Skeletal muscle satellite cell (primary cell): ENCODE data around the gene EPPIN. TPM values are rescaled to one million over a fixed set of nuclear protein-coding genes. Genes with fewer than 3 reads are reported as not detected.
"Not testable (repeated sequence)": the region's sequence is repeated elsewhere in the genome, so short reads cannot be mapped to it uniquely, and the experiment has no call there.

Source experiments
- H3K27me3 ChIP-seq: 2 replicates; pipeline ENCODE4 v1.7.0; 2013; ENCODE audit warnings: low read length; ENCODE audit not compliant: control insufficient read depth, insufficient read depth
- H3K36me3 ChIP-seq: 2 replicates; pipeline ENCODE4 v1.7.0; 2013; ENCODE audit warnings: mild to moderate bottlenecking, control low read depth, low read length; ENCODE audit not compliant: insufficient read depth
- H3K4me1 ChIP-seq: 2 replicates; pipeline ENCODE4 v1.7.0; 2013; ENCODE audit warnings: low read length; ENCODE audit not compliant: control insufficient read depth, insufficient read depth
- H3K4me2 ChIP-seq: 2 replicates; pipeline ENCODE4 v1.7.0; 2013; ENCODE audit warnings: mild to moderate bottlenecking, low read length
- H3K4me3 ChIP-seq: 2 replicates; pipeline ENCODE4 v1.7.0; 2013; ENCODE audit warnings: low read length
- H3K9ac ChIP-seq: 2 replicates; pipeline ENCODE4 v1.7.0; 2013; ENCODE audit warnings: mild to moderate bottlenecking, low read depth, low read length, moderate library complexity
- H3K9me3 ChIP-seq: replicated peaks from 2 replicates; pipeline ENCODE4 v1.7.0; 2013; ENCODE audit warnings: mild to moderate bottlenecking, control low read depth, low read length
- total RNA-seq: library from RNA; depleted of rRNA; stranded (reverse); fragments of >200 nt; gene quantifications from 2 replicates; pipeline ENCODE4 v1.2.3, GENCODE V29; 2012; rRNA removed

Gene EPPIN
- total RNA-seq = not detected in 2 replicates

DNA sequence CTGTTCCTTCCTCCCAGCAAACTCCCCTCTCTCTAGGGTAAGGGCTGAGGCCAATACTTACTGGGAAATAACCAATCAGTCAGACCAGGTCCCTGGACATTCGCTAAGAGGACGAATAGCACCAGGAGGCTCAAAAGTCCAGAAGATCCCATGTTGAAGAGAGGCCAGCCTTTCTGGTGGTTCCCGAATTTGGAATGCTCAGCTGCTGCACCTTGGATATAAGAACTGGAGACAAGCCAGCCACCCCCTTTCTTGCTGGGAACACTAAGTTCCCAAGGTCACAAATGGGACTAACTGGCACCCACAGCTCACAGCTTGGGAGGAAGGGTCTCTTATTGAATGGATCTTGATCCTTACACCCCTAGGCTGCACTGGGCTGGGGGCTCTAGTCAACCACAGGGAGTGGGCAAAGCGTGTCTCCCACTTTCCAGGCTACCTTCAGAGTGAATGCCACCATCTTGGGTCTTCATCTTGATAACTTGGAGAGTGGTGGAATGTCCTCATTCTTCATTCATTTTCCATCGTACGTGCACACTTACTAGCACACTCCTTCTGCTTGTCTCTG, at the start of gene EPPIN:
EPPIN (minus strand) TSS at position 196 of the 565 bp plus-strand sequence; CDS start at position 152, 44 bp downstream.
- Histone ChIP-seq H3K4me2 (no peak within 1 kb of the TSS), H3K4me3 (no peak within 1 kb of the TSS), H3K9me3 (no peaks in the 10 kb centered on the region), H3K36me3 (no peaks in the 10 kb centered on the region), H3K4me1 (no peaks in the 10 kb centered on the region), H3K9ac (no peak within 1 kb of the TSS), H3K27me3 (peaks cover 51% of the 10 kb centered on the region)

DNA sequence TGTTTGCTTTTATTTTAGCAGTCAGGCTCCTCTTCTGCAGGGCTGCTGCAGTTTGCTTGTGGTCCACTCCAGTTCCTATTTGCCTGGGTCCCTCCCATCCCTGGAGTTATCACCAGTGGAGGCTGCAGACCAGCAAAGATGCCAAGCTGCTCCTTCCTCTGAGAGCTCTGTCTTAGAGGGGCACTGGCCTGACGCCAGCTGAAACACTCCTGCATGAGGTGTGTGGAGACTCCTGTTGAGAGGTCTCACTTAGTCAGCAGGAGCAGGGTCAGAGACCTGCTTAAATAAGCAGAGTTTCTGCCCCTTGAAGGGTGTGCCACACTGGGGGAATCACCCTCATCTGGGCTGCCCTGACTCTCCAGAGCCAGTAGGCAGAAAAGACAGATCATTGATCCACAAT, 48.0 kb upstream of the EPPIN start:
- H3K4me1 ChIP-seq = no peaks in the 10 kb centered on the region
- H3K9me3 ChIP-seq = no peaks in the 10 kb centered on the region
- H3K9ac ChIP-seq = no peak overlapping the region
- no peak overlapping the region for H3K4me2 ChIP-seq
- H3K27me3 ChIP-seq = peaks cover 38% of the 10 kb centered on the region
- H3K36me3 ChIP-seq = no peaks in the 10 kb centered on the region
- H3K4me3 ChIP-seq = no peak overlapping the region

DNA sequence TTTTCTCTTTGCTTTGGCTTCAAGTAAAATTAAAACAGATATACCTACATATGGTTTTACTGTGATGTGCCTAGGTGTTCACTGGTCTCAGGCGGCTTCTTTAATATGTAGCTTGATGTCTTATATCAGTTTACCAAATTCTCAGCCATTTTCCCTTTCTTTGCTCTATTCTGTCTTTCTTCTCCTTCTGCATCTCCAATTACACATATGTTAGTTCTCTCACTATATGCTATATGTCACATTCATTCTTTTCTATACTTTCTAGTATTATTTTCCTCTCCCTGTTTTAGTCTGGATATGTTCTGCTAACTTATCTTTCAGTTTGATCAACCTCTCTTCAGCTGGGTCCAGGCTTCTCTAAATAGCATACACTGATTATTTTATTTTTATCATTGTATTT, 46.3 kb upstream of the EPPIN start:
- Histone ChIP-seq H3K4me2 (no peak overlapping the region), H3K36me3 (no peaks in the 10 kb centered on the region), H3K9me3 (no peaks in the 10 kb centered on the region), H3K27me3 (peaks cover 43% of the 10 kb centered on the region), H3K4me3 (no peak overlapping the region), H3K4me1 (no peaks in the 10 kb centered on the region), H3K9ac (no peak overlapping the region)

DNA sequence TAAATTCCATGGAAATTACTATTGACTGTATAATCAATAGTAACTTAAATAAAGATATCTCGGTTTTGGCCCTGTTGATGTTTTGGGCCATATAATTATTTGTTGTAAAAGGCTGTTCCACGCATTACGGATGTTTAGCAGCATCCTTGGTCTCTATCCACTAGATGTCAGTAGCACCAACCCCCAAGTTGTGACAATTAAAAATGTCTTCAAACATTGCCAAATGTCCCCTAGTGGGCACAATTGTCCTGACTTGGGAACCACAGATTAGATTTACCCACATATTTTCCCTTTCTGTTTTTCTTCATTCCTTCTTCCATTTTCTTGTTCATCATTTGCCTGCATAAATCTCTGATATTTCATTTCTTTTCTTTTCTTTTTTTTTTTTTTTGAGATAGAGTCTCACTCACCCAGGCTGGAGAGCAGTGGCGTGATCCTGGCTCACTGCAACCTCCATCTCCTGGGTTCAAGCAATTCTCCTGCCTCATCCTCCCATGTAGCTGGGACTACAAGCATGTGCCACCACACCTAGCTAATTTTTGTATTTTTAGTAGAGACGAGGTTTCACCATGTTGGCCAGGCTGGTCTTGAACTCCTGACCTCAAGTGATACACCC, 45.5 kb upstream of the EPPIN start:
- Histone ChIP-seq H3K27me3 (peaks cover 39% of the 10 kb centered on the region), H3K4me3 (no peak overlapping the region), H3K4me2 (no peak overlapping the region), H3K9ac (no peak overlapping the region), H3K36me3 (no peaks in the 10 kb centered on the region), H3K4me1 (no peaks in the 10 kb centered on the region), H3K9me3 (no peaks in the 10 kb centered on the region)

DNA sequence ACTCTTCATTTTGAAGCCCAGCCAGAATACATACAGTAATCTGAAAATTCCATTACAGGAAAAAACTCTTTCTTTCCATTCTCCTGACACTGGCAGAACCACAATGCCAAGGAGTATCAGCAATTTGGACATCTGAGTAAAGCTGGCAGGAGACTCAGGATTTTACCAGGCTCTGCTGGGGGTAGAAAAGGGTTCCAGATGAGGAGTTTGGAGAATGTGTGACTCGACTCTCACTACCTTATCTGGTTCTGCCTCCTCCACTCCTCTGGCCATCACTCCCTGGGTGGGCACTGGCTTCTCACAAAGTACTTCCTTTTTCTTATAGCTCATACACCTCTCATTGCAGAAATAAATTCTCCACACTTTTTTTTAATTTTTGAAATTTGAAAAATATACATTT, 42.5 kb upstream of the EPPIN start:
- Histone ChIP-seq H3K9me3 (no peaks in the 10 kb centered on the region), H3K4me2 (no peak overlapping the region), H3K4me1 (no peaks in the 10 kb centered on the region), H3K27me3 (peaks cover 21% of the 10 kb centered on the region), H3K4me3 (no peak overlapping the region), H3K36me3 (no peaks in the 10 kb centered on the region), H3K9ac (no peak overlapping the region)

DNA sequence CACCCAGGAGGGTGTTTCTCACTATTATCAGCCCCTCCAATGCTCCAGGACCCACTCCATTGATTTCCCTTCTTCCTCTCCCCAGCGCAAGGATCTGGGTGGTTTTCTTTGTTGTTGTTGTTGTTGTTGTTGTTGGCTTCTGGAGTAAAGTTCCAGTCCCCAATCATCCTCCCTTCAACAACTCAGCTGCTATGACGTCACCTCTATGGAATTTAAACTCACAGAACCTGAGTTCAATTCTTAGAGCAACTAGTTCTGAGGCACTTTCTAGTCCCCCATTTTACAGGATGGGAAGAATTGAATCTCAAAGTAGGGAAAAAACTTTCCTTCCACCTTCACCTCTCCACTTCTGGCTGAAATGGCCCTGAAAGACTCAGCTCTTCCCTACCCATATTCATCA, 41.6 kb upstream of the EPPIN start:
- no peak overlapping the region for H3K4me2 ChIP-seq
- H3K36me3 ChIP-seq = no peaks in the 10 kb centered on the region
- H3K4me1 ChIP-seq = no peaks in the 10 kb centered on the region
- H3K4me3 ChIP-seq = no peak overlapping the region
- no peak overlapping the region for H3K9ac ChIP-seq
- H3K27me3 ChIP-seq = peaks cover 21% of the 10 kb centered on the region
- H3K9me3 ChIP-seq = no peaks in the 10 kb centered on the region

DNA sequence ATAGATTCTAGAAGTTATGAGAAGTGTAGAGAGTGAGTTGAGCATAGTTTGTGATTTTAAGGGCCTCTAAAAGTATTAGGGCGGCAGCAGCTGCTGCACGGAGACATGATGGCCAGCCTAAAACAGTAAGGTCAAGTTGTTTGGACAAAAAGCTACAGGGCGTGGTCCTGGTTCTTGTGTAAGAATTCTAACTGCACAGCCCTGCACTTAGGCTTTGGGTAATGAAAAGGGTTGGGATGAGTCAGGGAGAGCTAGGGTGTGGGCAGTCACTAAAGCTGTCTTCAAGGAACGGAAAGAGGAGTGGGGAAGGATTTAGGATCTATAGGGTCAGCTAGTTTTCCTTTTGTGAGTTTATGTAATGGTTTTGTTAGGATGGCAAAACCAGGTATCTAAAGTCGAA, 38.8 kb upstream of the EPPIN start:
- not testable (repeated sequence) for H3K36me3 ChIP-seq, H3K4me2 ChIP-seq, H3K4me3 ChIP-seq, H3K9ac ChIP-seq, H3K4me1 ChIP-seq, H3K9me3 ChIP-seq
- H3K27me3 ChIP-seq = peaks cover 33% of the 10 kb centered on the region

DNA sequence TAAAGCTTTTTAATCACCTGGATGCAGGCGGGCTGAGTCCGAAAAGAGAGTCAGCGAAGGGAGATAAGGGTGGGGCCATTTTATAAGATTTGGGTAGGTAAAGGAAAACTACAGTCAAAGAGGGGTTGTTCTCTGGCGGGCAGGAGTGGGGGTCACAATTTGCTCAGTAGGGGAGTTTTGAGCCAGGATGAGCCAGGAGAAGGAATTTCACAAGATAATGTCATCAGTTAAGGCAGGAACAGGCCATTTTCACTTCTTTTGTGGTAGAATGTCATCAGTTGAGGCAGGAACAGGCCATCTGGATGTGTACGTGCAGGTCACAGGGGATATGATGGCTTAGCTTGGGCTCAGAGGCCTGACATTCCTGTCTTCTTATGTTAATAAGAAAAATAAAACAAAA, 37.1 kb upstream of the EPPIN start:
- not testable (repeated sequence) for H3K9me3 ChIP-seq, H3K36me3 ChIP-seq, H3K9ac ChIP-seq, H3K4me3 ChIP-seq, H3K4me2 ChIP-seq, H3K4me1 ChIP-seq
- H3K27me3 ChIP-seq = peaks cover 43% of the 10 kb centered on the region

DNA sequence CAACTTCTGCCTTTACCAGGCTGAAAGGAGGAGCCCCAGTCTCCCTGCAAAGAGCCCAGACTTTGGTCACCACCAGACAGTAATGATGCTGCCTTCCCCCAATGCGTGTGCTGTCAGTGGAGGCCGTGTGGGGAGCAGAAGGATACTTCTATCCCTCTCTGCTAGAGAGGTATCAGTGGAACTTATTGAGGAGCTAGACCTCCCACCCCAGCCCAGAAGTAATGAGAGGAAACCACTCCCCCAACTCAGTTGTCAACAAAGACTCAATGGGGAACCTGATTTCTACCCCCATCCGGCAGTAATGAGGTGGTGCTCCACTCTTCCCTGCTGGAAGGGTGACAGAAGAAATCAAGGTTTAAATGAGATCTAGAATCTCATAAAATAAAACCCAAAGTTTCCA, 36.3 kb upstream of the EPPIN start:
- H3K4me2 ChIP-seq = no peak overlapping the region
- H3K9ac ChIP-seq = no peak overlapping the region
- H3K27me3 ChIP-seq = peaks cover 39% of the 10 kb centered on the region
- no peaks in the 10 kb centered on the region for H3K4me1 ChIP-seq
- no peak overlapping the region for H3K4me3 ChIP-seq
- no peaks in the 10 kb centered on the region for H3K9me3 ChIP-seq
- H3K36me3 ChIP-seq = no peaks in the 10 kb centered on the region

DNA sequence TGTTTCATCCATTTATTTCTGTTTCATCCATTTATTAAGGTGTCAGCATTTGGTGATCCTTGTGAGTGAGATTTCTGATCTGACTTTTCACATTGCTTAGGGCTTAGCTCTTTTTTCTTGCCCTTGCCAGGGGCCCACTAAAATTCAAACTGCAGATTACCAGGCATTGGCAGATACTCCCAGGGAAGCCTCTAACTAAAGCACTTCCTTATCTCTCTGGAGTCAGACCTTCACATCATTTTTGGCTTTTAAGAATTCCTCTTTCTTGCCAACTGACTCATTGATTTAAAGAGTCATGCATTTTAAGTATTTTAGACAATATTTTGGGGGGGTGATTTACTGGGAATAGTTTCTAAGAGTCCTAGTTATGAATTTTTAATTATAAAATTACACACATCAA, 34.5 kb upstream of the EPPIN start:
- Histone ChIP-seq H3K9me3 (no peaks in the 10 kb centered on the region), H3K4me2 (no peak overlapping the region), H3K4me3 (no peak overlapping the region), H3K36me3 (no peaks in the 10 kb centered on the region), H3K9ac (no peak overlapping the region), H3K4me1 (no peaks in the 10 kb centered on the region), H3K27me3 (peaks cover 39% of the 10 kb centered on the region)

DNA sequence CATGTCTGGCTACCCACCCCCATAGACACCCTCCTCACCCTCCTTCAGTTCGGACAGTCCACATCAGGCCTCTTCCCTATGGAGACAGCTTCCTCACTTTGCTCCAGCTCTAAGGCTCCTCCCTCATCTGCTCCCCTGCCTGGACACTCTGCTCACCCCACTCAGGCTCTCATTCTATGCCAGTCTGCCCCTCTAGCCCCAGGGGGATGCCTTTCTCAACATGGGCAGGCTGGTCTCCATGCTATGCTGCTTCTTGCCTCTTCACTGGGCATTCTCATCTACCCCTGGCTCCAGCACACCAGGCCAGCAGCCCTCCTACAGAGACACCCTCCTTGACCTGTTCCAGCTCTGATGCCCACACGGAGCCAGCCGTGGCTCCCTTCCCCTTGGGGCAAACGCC, 32.0 kb upstream of the EPPIN start, which contains the start of gene WFDC8:
WFDC8 (minus strand) TSS at position 101 of the 400 bp plus-strand sequence; CDS start at position 64, 37 bp downstream.
- Histone ChIP-seq H3K9me3 (no peaks in the 10 kb centered on the region), H3K9ac (no peak within 1 kb of the TSS), H3K36me3 (no peaks in the 10 kb centered on the region), H3K27me3 (peaks cover 39% of the 10 kb centered on the region), H3K4me3 (no peak within 1 kb of the TSS), H3K4me1 (no peaks in the 10 kb centered on the region), H3K4me2 (no peak within 1 kb of the TSS)

DNA sequence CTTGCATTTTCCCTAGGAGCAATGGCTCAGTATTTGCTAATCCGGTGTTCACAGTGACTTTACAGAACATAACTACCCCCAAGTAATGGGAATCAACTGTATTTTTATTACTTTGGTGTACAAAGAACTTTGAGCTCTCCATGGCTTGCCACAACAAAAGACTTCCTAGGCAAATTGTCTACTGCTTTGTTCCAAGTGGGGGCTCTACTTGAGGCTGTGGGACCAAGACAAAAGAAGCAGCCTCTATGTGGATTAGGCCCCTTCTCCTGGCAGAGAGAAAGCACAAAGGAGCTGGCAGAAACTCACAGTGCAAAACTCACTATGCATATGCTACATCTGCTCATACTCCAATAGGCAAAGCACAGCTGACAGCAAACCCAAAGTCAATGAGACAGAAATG, 31.0 kb upstream of the EPPIN start:
- Histone ChIP-seq H3K4me2 (no peak overlapping the region), H3K36me3 (no peaks in the 10 kb centered on the region), H3K4me3 (no peak overlapping the region), H3K9me3 (no peaks in the 10 kb centered on the region), H3K9ac (no peak overlapping the region), H3K4me1 (no peaks in the 10 kb centered on the region), H3K27me3 (peaks cover 34% of the 10 kb centered on the region)
